Left ventricle myocardium inferior (tissue), 1 donor: Measurements from ENCODE around the gene NUP160. TPM values are rescaled to one million over a fixed set of nuclear protein-coding genes. Genes with fewer than 3 reads are reported as not detected.

ENCODE experiments used
- DNase-seq: peaks from one replicate; pipeline ENCODE4 v3.0.0-alpha.2; 2020
- H3K27ac ChIP-seq: fragments of 200-600 bp; replicated peaks from 2 replicates; pipeline ENCODE4 v1.8.0; 2021
- H3K27me3 ChIP-seq: fragments of 200-600 bp; 2 replicates; pipeline ENCODE4 v1.8.0; 2021; ENCODE audit warnings: low read depth
- H3K36me3 ChIP-seq: fragments of 200-600 bp; 2 replicates; pipeline ENCODE4 v1.8.0; 2021
- H3K4me1 ChIP-seq: fragments of 200-600 bp; 2 replicates; pipeline ENCODE4 v1.8.0; 2021
- H3K4me3 ChIP-seq: fragments of 200-600 bp; 2 replicates; pipeline ENCODE4 v1.8.0; 2021; ENCODE audit warnings: mild to moderate bottlenecking, moderate library complexity
- H3K9me3 ChIP-seq: fragments of 200-600 bp; replicated peaks from 2 replicates; pipeline ENCODE4 v1.8.0; 2021
- CTCF ChIP-seq: fragments of 200-600 bp; IDR thresholded peaks from 2 replicates; pipeline ENCODE4 v1.8.0; 2021; ENCODE audit warnings: antibody characterized with exemption, mild to moderate bottlenecking, borderline replicate concordance
- intact Hi-C: fragments of 100-400 bp; cut with micrococcal nuclease; formaldehyde crosslinking; loops from one replicate; pipeline ENCODE4 v1.11.0; 2022
- total RNA-seq: library from RNA; stranded (reverse); fragmentation: NEBNext Ultra II Directional; extraction: Animal tissue kit (Norgen Biotek cat#: 25700); gene quantifications from one replicate; pipeline ENCODE4 v1.2.1, GENCODE V29; 2021
- donor health status: DM: no; HTN: yes; CAD: no; lungs with severe emphysema.

NUP160 gene
- total RNA-seq, 1 donor from 2014 or later = 12.8 TPM

DNA sequence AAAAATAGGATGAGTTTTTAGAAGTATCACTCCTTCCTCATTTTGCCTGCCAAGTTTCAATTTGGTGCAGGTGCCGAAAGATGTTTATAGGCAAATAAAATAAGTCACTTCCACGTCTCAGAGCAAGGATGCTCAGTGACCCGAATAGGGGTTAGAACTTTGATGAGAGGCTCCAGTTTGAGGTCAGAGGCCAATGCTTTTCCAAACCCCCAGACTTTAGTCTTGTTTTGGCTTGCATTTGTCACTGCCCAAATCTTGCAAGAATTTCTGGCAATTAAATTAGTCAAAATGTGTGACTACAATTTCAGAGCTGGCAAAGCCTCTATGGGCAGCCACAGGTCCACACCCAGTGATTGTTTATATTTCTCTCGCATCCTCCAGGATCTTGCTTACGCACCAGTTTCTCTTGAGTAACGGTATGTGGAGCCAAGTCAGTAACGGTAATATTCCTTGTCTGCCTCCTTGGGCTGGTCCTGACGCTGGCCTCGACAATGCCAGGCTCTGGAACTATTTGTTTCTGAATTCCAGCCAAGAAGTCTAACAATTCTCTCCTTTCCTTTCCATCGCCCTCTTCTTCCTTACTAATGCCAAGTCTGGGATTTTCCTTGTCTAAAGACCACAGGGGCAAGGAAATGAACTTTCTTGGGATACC, 9.9 kb upstream of the NUP160 start:
- TF ChIP-seq CTCF = no peak
- Histone ChIP-seq H3K36me3 (no peaks in the 10 kb centered on the region), H3K27ac (peak overlapping the region; percentile 33), H3K27me3 (no peaks in the 10 kb centered on the region), H3K4me1 (peaks cover 11% of the 10 kb centered on the region), H3K4me3 (no peak overlapping the region), H3K9me3 (no peaks in the 10 kb centered on the region)
- no peak for DNase-seq
- intact Hi-C loops = no loop called here

- H3K27ac ChIP-seq = peak overlapping the region; percentile 33
Measured at GRCh38 chr11:47857485-47857884, 9.3 kb upstream of the NUP160 start.

DNA sequence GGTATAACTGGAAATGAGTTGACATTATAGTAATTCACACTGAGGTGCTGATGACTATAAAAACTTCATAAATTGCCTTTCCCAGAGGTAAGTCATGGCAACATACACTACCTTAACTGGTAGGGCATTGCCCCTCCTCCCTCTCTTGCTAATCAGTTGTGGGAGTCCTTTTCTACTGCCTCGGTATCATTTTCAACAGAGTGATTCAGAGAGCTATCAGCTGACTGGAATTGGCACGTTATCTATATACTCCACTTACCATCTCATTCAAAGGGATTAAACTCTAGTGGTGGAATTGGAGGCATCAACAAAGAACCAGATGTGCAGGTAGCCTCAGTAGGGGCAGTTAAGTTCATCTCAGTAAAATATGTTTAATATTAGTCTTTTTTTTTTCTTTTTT, 8.0 kb upstream of the NUP160 start:
- TF ChIP-seq CTCF = no peak
- no peak for DNase-seq
- intact Hi-C loops = no loop called here
- Histone ChIP-seq H3K4me1 (peaks cover 7% of the 10 kb centered on the region), H3K9me3 (no peaks in the 10 kb centered on the region), H3K27me3 (no peaks in the 10 kb centered on the region), H3K27ac (no peak overlapping the region), H3K36me3 (no peaks in the 10 kb centered on the region), H3K4me3 (no peak overlapping the region)

More at GRCh38 chr11:47857485-47857884, 9.3 kb upstream of the NUP160 start:
- Histone ChIP-seq H3K4me3 (no peak overlapping the region), H3K27me3 (no peaks in the 10 kb centered on the region), H3K36me3 (no peaks in the 10 kb centered on the region), H3K9me3 (no peaks in the 10 kb centered on the region), H3K4me1 (peaks cover 7% of the 10 kb centered on the region)
- intact Hi-C loops = no loop called here
- no peak for TF ChIP-seq CTCF
- DNase-seq = no peak

DNA sequence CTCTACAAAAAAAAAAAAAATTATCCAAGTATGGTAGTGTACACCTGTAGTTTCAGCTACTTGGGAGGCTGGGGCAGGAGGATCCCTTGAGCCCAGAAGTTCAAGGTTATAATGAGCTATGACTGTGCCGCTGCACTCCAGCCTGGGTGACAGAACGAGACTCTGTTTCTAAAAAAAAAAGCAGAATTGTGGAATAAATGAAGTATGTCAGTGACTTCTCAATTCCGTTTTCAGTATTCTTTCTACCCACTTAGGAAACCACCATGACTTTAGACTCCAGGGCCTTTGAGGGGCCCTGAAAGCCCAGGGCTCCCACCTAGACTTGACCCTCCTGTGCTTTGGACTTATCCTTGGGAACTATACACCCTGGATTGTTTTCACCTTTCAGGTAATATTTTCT, 6.5 kb upstream of the NUP160 start:
- no peak overlapping the region for H3K4me3 ChIP-seq
- no peak for DNase-seq
- H3K4me1 ChIP-seq = peaks cover 7% of the 10 kb centered on the region
- H3K27ac ChIP-seq = no peak overlapping the region
- H3K36me3 ChIP-seq = no peaks in the 10 kb centered on the region
- no peaks in the 10 kb centered on the region for H3K27me3 ChIP-seq
- no peak for TF ChIP-seq CTCF
- H3K9me3 ChIP-seq = no peaks in the 10 kb centered on the region
- intact Hi-C loops = no loop called here

- DNase-seq = no peak
Measured at GRCh38 chr11:47852053-47852452, 3.9 kb upstream of the NUP160 start.

More at GRCh38 chr11:47852053-47852452, 3.9 kb upstream of the NUP160 start:
- TF ChIP-seq CTCF = no peak
- Histone ChIP-seq H3K9me3 (no peaks in the 10 kb centered on the region), H3K27me3 (no peaks in the 10 kb centered on the region), H3K36me3 (no peaks in the 10 kb centered on the region), H3K4me1 (peaks cover 28% of the 10 kb centered on the region), H3K4me3 (no peak overlapping the region), H3K27ac (no peak overlapping the region)
- intact Hi-C loops = no loop called here
